GM21576 (cell line): ENCODE measurements around the gene NUP54.

Source experiments
- ATAC-seq: cut with Tn5 transposase; IDR thresholded peaks from one replicate; pipeline ENCODE4 v1.9.1; 2021; ENCODE audit warnings: mild to moderate bottlenecking, moderate library complexity; ENCODE audit not compliant: unreplicated experiment

Gene NUP54

DNA sequence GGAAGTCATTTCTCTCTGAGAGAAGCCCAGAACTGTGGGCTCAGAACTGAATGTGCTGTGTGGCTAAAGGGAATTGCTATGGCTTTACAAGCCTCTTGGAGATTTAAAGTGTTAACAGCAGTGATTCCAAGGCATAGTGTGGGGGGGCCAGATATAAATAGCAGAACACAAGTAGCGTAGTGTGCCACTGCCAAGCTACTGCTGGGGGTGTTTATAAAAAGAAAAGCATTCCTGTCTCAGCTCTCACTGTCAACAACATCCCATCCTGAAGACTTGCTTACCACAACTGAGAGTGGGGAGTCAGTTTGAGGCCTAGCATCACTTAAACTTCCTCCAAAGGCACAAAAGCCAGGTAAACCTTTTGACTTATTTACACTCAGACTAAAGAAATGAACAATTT is 73.7 kb downstream of the NUP54 start, which contains the start of gene ART3:
TSS of gene ART3 (plus strand) at position 242 of the 400 bp plus-strand sequence. CDS start 1,181 bp downstream, outside the sequence.
- ATAC-seq, result no peak

- no peak for ATAC-seq
These were observed 75.4 kb downstream of the NUP54 start for GRCh38 chr4:76072760-76073159.

DNA sequence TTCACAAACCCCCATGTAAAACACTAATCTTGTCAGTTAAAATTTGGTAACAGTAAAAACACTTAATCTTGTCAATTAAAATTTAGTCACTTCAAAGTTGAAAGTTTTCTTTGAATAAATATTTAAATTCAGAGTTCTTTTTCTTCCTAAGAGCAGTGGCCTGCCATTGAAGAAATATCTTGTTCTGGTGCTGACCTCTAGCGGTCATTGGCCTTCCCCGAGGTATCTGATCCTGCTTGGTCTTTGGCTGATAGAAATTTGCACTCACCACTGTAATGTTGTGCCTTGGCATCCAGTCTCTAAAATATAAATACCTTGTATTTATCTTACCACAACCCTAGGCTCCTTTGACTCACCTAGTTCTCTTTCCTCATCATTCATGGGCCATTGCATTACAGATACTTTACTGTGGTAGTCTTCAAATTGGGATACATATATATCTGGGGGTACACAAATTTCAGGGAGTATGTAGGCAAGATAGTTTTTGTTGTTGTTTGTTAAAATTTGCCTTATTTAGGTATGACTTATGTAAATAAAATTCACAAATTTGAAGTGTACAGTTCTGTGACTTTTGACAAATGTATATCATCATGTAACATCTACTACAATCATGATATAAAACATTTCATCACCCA is 80.4 kb downstream of the NUP54 start:
- peak; percentile 73 for ATAC-seq

DNA sequence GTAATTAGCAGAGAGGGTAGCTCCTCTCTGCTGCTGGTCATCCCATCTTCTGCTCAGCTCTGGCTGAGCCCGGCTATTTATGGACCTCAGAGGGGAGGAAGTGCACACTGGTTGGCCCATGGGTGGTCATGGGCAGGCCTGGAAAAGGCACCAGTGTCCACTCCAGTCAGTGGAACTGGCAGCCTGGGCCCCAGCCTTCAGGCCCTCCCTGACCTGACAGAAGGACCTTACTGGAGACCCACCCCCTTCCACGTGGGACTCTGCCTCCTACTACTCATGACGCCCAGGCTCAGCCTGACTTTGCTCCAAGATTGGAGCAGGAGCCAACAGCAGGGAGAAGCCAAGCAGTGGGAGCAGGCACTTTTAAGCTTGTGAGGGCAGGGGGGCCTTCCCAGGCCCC is 81.7 kb downstream of the NUP54 start:
- no peak for ATAC-seq
